Hippocampal formation (tissue), 2 donors: Measurements from ENCODE around the gene SP5.
"Not testable (repeated sequence)": the region's sequence is repeated elsewhere in the genome, so short reads cannot be mapped to it uniquely, and the experiment has no call there.

Source experiments
- DNase-seq, 2 donors: peaks; one replicate each; lab custom pipeline; 2025; lab: John Stamatoyannopoulos, UW

The SP5 gene

DNA sequence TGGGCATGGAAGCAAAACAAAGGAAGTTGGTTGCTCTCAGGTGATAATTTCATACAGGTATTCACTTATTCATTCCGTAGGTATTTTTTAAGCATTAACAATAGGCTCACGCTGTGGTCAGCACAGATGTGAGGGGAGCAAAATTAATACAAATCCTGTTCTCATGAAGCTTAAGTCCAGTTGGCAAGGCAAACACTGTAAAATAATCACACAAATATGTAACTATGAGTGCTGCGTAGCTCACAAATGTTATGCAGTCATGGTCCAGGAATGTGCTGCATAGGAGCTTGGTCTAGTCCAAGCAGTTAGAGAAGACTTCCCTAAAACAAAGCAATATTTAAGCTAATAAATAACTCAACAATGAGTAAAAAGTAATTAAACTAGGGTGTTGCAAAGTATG lies 23.9 kb downstream of the SP5 start:
- DNase-seq, result no peak

GRCh38 chr2:170739507-170740046 lies 24.4 kb downstream of the SP5 start:
- no peak for DNase-seq

- DNase-seq, result no peak
Observed at GRCh38 chr2:170740660-170741059, 25.5 kb downstream of the SP5 start.

GRCh38 chr2:170742000-170742399 lies 26.9 kb downstream of the SP5 start:
- no peak for DNase-seq

DNA sequence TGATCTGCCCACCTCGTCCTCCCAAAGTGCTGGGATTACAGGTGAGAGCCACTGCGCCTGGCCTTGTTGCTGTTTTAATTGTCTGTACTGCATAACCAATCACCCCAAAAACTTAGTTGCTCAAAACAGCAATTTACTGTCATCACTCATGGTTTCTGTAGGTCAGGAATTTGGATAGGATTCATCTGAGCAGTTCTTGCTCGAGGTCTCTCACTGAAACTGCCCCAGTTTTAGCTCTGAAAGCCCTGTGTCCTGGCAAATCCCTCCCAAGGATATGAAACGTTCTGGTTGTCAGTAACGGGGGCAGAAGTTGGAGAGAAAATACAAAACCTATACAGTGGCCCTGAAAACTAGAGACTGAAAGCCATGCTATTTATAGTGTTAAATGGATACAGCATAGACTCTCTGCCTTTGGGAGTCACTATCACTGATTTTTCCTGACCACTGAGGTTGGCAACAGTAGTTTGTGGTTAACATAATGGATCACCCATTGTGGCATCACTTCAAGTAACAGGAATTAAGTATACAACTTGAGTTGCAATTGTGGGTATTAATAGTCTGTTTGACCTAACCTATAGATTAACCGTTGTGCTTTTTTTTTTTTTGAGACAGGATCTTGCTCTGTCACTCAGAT lies 27.9 kb downstream of the SP5 start:
- DNase-seq, result no peak

DNA sequence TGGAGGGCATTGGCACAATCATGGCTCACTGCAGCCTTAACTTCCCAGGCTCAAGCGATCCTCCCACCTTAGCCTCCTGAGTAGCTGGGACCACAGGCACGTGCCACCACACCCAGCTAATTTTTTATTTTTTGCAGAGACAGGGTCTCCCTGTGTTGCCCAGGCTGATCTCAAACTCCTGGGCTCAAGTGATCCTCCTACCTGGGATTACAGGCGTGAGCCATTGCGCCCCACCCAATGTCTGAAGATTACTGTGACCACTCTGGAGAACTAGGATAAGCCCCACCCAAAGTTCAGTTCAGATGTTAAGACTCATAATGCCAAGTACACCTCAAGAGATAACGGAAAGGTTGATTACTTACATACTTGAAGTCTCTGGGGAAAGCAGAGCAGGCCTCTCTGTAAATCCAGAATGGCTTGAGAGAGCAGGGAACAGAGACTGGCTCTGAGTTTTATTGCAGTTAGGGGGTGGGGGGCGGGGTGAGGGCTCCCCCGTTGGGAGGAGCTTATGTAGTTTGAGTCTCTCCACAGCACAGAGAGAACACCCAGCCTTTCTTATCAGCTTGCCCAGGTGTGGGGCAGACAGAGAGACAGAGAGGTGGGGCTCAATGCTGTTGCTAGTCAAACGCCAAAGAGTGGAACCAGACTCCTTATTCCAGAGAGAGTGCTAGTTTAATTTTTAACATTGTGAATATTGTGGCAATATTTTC lies 28.5 kb downstream of the SP5 start:
- DNase-seq, result no peak

- DNase-seq, result no peak
Observed at GRCh38 chr2:170744248-170745002, 29.3 kb downstream of the SP5 start.

DNA sequence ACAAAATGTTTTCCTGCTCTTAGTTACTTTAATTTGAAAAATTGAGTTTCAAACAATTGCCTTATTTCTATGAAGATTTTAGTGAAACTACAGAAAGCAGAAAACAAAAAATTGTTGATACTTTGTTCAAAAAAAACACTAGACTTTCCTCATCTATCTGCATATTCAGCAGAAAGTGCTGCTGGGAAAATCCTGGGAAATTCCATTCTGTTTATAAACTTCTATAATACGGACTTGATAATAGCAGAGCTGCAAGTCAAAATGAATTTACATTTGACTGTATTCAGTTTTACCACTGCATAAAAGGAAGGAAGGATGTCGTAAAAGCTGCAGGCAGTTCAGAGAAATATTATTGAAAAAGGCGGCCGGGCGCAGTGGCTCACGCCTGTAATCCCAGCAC lies 30.2 kb downstream of the SP5 start:
- no peak for DNase-seq

GRCh38 chr2:170747921-170748320 lies 32.8 kb downstream of the SP5 start:
- DNase-seq, result no peak

- not testable (repeated sequence) for DNase-seq
Observed at GRCh38 chr2:170751555-170751954, 36.4 kb downstream of the SP5 start.

- DNase-seq, result no peak
Observed at GRCh38 chr2:170761572-170761971, 46.4 kb downstream of the SP5 start.

GRCh38 chr2:170762760-170763159 lies 47.6 kb downstream of the SP5 start:
- no peak for DNase-seq

- DNase-seq, result no peak
Observed at GRCh38 chr2:170763232-170763631, 48.1 kb downstream of the SP5 start.

DNA sequence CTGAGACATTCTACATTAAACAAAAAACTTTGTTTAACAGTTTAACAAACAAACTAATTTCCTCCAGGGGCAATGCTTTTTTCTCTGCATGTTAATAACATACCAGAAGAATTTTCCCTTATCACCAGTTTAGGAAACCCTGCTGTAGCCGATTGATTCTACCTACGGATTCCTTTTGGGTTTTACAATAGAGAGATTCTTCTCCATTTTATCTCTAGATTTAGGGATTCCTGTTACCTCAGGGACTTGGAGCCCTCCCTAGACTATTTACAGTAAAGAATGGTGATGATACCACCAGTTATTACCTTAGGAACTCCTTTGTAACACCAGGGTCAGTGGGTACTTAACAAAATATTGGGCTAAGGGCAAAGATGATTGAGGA lies 49.7 kb downstream of the SP5 start:
- DNase-seq, result no peak

- DNase-seq, result no peak
Observed at GRCh38 chr2:170766693-170767092, 51.6 kb downstream of the SP5 start.
